ENCODE measurements around the gene ADAMTS13.

The ADAMTS13 gene

GRCh38 chr9:133465984-133466383, 43.8 kb downstream of the ADAMTS13 start:
- no peaks in the 10 kb centered on the region for H3K36me3 ChIP-seq (replicated peaks; ENCODE audit: low read depth, low read length)
- H3K9me3 ChIP-seq (ENCODE audit: insufficient read depth, low read length): no peaks in the 10 kb centered on the region
- no peak overlapping the region for H3K27ac ChIP-seq (ENCODE audit: low read length)
- H3K4me2 ChIP-seq (ENCODE audit: low read length): no peak overlapping the region
- no peaks in the 10 kb centered on the region for H4K20me1 ChIP-seq (ENCODE audit: insufficient read depth, low read length)
- peaks cover 16% of the 10 kb centered on the region for H3K27me3 ChIP-seq (ENCODE audit: low read depth, low read length)
- H3K79me2 ChIP-seq (ENCODE audit: low read length): no peaks in the 10 kb centered on the region
- no peak overlapping the region for H3K4me3 ChIP-seq (ENCODE audit: low read length)
- no peak overlapping the region for H3K9ac ChIP-seq (ENCODE audit: low read length)
- no peak for TF ChIP-seq EZH2phosphoT487 (IDR thresholded peaks at IDR 0.05; ENCODE audit: low read depth)
- TF ChIP-seq CTCF (IDR thresholded peaks at IDR 0.05; ENCODE audit: low read depth, low read length): no peak
- no peak overlapping the region for H2AFZ ChIP-seq (ENCODE audit: low read depth, low read length)
- peaks cover 17% of the 10 kb centered on the region for H3K4me1 ChIP-seq (ENCODE audit: low read length)

GRCh38 chr9:133467101-133467500, 44.9 kb downstream of the ADAMTS13 start:
- no peaks in the 10 kb centered on the region for H3K79me2 ChIP-seq (ENCODE audit: low read length)
- peaks cover 17% of the 10 kb centered on the region for H3K4me1 ChIP-seq (ENCODE audit: low read length)
- TF ChIP-seq EZH2phosphoT487 (IDR thresholded peaks at IDR 0.05; ENCODE audit: low read depth) (no peak), CTCF (IDR thresholded peaks at IDR 0.05; ENCODE audit: low read depth, low read length) (no peak)
- H3K4me3 ChIP-seq (ENCODE audit: low read length): no peak overlapping the region
- H3K27me3 ChIP-seq (ENCODE audit: low read depth, low read length): peaks cover 7% of the 10 kb centered on the region; the same call in 1 of the 2 replicates
- no peak overlapping the region for H3K27ac ChIP-seq (ENCODE audit: low read length)
- no peak overlapping the region for H3K9ac ChIP-seq (ENCODE audit: low read length)
- no peak overlapping the region for H2AFZ ChIP-seq (ENCODE audit: low read depth, low read length)
- H3K36me3 ChIP-seq (replicated peaks; ENCODE audit: low read depth, low read length): peaks cover 5% of the 10 kb centered on the region
- H3K4me2 ChIP-seq (ENCODE audit: low read length): no peak overlapping the region
- H4K20me1 ChIP-seq (ENCODE audit: insufficient read depth, low read length): no peaks in the 10 kb centered on the region
- no peaks in the 10 kb centered on the region for H3K9me3 ChIP-seq (ENCODE audit: insufficient read depth, low read length)

GRCh38 chr9:133468374-133468773, 46.2 kb downstream of the ADAMTS13 start:
- Histone ChIP-seq H3K36me3 (replicated peaks; ENCODE audit: low read depth, low read length) (peaks cover 14% of the 10 kb centered on the region), H4K20me1 (ENCODE audit: insufficient read depth, low read length) (no peaks in the 10 kb centered on the region), H3K4me2 (ENCODE audit: low read length) (no peak overlapping the region), H3K79me2 (ENCODE audit: low read length) (no peaks in the 10 kb centered on the region), H3K27ac (ENCODE audit: low read length) (no peak overlapping the region), H3K9ac (ENCODE audit: low read length) (no peak overlapping the region), H2AFZ (ENCODE audit: low read depth, low read length) (no peak overlapping the region), H3K9me3 (ENCODE audit: insufficient read depth, low read length) (no peaks in the 10 kb centered on the region), H3K27me3 (ENCODE audit: low read depth, low read length) (no peaks in the 10 kb centered on the region), H3K4me3 (ENCODE audit: low read length) (no peak overlapping the region), H3K4me1 (ENCODE audit: low read length) (peaks cover 17% of the 10 kb centered on the region)
- TF ChIP-seq CTCF (IDR thresholded peaks at IDR 0.05; ENCODE audit: low read depth, low read length) (no peak), EZH2phosphoT487 (IDR thresholded peaks at IDR 0.05; ENCODE audit: low read depth) (no peak)

GRCh38 chr9:133468777-133469421, 46.7 kb downstream of the ADAMTS13 start:
- Histone ChIP-seq H3K4me2 (ENCODE audit: low read length) (no peak overlapping the region), H3K27ac (ENCODE audit: low read length) (no peak overlapping the region), H3K9ac (ENCODE audit: low read length) (no peak overlapping the region), H3K4me3 (ENCODE audit: low read length) (no peak overlapping the region), H4K20me1 (ENCODE audit: insufficient read depth, low read length) (no peaks in the 10 kb centered on the region), H3K79me2 (ENCODE audit: low read length) (no peaks in the 10 kb centered on the region), H3K36me3 (replicated peaks; ENCODE audit: low read depth, low read length) (peaks cover 16% of the 10 kb centered on the region), H3K4me1 (ENCODE audit: low read length) (peaks cover 17% of the 10 kb centered on the region), H2AFZ (ENCODE audit: low read depth, low read length) (no peak overlapping the region), H3K27me3 (ENCODE audit: low read depth, low read length) (no peaks in the 10 kb centered on the region), H3K9me3 (ENCODE audit: insufficient read depth, low read length) (no peaks in the 10 kb centered on the region)
- TF ChIP-seq EZH2phosphoT487 (IDR thresholded peaks at IDR 0.05; ENCODE audit: low read depth) (no peak), CTCF (IDR thresholded peaks at IDR 0.05; ENCODE audit: low read depth, low read length) (no peak)

Data from OCI-LY3 (cell line).